ENCODE data around the gene TJAP1. TPM values are rescaled to one million over a fixed set of nuclear protein-coding genes. Genes with fewer than 3 reads are reported as not detected.

TJAP1 gene
- polyA plus RNA-seq, 2 of the 4 experiments (the other 2 are of a cell fraction), result 13.1 to 15.7 TPM

- Histone ChIP-seq H3K4me2 (no peak overlapping the region), H3K4me1 (peaks cover 16% of the 10 kb centered on the region), H3K27ac (no peak overlapping the region), H3K9me3 (no peaks in the 10 kb centered on the region), H3K4me3 (no peak overlapping the region)
- TF ChIP-seq RCOR1 (IDR thresholded peaks at IDR 0.05; ENCODE audit: low read depth, low read length) (no peak), NPAS2 (CRISPR knock-in tag; IDR thresholded peaks at IDR 0.05; ENCODE audit: borderline replicate concordance) (no peak), FOSB (CRISPR knock-in tag; IDR thresholded peaks at IDR 0.05) (no peak), E2F6 (IDR thresholded peaks at IDR 0.05; ENCODE audit: borderline replicate concordance, low read depth) (no peak), RNF2 (IDR thresholded peaks at IDR 0.05; ENCODE audit: borderline replicate concordance, low read depth) (no peak), CEBPB (IDR thresholded peaks at IDR 0.05) (no peak), ZNF302 (CRISPR knock-in tag; IDR thresholded peaks at IDR 0.05) (no peak), ELK1 (IDR thresholded peaks at IDR 0.05; ENCODE audit: low read depth, low read length) (no peak), PBX3 (IDR thresholded peaks at IDR 0.05) (no peak), HOXA7 (CRISPR knock-in tag; IDR thresholded peaks at IDR 0.05) (no peak), ZFP36 (IDR thresholded peaks at IDR 0.05; ENCODE audit: borderline replicate concordance, partially characterized antibody) (no peak), USF2 (IDR thresholded peaks at IDR 0.05) (no peak), MAZ (IDR thresholded peaks at IDR 0.05; ENCODE audit: borderline replicate concordance, low read depth, low read length) (no peak), HDAC2 (IDR thresholded peaks at IDR 0.05) (no peak), RAD21 (conservative IDR thresholded peaks at IDR 0.05 in 1 of 2, IDR thresholded peaks at IDR 0.05 in 1 of 2) (no peak), RFX5 (IDR thresholded peaks at IDR 0.05) (no peak), CTCF (IDR thresholded peaks at IDR 0.05) (no peak), HOXB5 (CRISPR knock-in tag; IDR thresholded peaks at IDR 0.05) (no peak)
- no peak for DNase-seq (ENCODE audit: low read depth in 1 of 2, low spot score in 1 of 2)
- no peak for ATAC-seq
- POLR2A ChIA-PET, result no interaction called here
- no peak for FAIRE-seq
- CTCF ChIA-PET, result interaction anchor here (7.1 kb wide), 1 partner anchor 8 kb away, joined by 79 read pairs; the partner anchor contains the start of gene LRRC73
- WGBS (ENCODE audit: missing lambda C conversion rate), result 90% methylated on average over 8 of the region's 12 CpGs
Measured at GRCh38 chr6:43499028-43499815, 21.9 kb downstream of the TJAP1 start.

GRCh38 chr6:43500921-43501320, 23.6 kb downstream of the TJAP1 start:
- no peak overlapping the region for H3K27ac ChIP-seq
- no peaks in the 10 kb centered on the region for H3K9me3 ChIP-seq
- ChIA-PET POLR2A (interaction anchor here (0.5 kb wide), 1 partner anchor 43 kb away, joined by 3 read pairs; no protein-coding TSS in a partner anchor), CTCF (interaction anchor here (0.5 to 1.8 kb wide), 7 partner anchors 13 to 314 kb away, joined by 3 to 5 read pairs (median 3); partner anchors contain the start of gene ABCC10)
- no peak overlapping the region for H3K4me3 ChIP-seq
- TF ChIP-seq ELK1 (IDR thresholded peaks at IDR 0.05; ENCODE audit: low read depth, low read length), result no peak
- TF ChIP-seq RNF2 (IDR thresholded peaks at IDR 0.05; ENCODE audit: borderline replicate concordance, low read depth), result no peak
- no peak for TF ChIP-seq TFCP2L1 (CRISPR knock-in tag; IDR thresholded peaks at IDR 0.05)
- no peak for TF ChIP-seq JUNB (IDR thresholded peaks at IDR 0.05)
- TF ChIP-seq POLR2AphosphoS2 (conservative IDR thresholded peaks at IDR 0.05; ENCODE audit: low read length), result no peak
- no peak for TF ChIP-seq POLR2A (IDR thresholded peaks at IDR 0.05; ENCODE audit: low read length)
- no peak for TF ChIP-seq JUN (IDR thresholded peaks at IDR 0.05)
- no peak for TF ChIP-seq CEBPB (IDR thresholded peaks at IDR 0.05)
- TF ChIP-seq HES2 (IDR thresholded peaks at IDR 0.05), result no peak
- H3K4me2 ChIP-seq, result no peak overlapping the region
- H3K4me1 ChIP-seq, result peaks cover 7% of the 10 kb centered on the region
- WGBS (ENCODE audit: missing lambda C conversion rate), result 95% methylated on average over 3 of the region's 3 CpGs
- FAIRE-seq (no peak), ATAC-seq (no peak), DNase-seq (ENCODE audit: low read depth in 1 of 2, low spot score in 1 of 2) (no peak)

Measured in A549 (cell line).